ENCODE measurements around the gene ERMP1.

DNA sequence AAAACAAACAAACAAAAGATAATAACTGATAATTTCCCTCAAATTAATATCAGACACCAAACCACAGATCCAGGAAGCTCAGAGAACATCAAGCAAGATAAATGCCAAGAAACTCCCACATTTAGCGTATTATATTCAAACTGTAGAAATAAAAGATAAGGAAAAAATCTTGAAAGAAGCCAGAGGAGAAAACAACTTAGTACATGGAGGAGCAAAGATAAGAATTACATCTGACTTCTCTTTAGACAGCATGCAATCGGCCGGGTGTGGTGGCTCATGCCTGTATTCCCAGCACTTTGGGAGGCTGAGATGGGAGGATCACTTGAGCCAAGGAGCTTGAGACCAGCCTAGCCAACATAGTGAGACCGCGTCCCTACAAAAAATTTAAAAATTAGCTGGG is 40.5 kb upstream of the ERMP1 start:
- TF ChIP-seq POLR2A (IDR thresholded peaks at IDR 0.05; ENCODE audit: low read length) (no peak), GATA1 (IDR thresholded peaks at IDR 0.05; ENCODE audit: low read depth, low read length) (no peak)

Data from erythroblast (primary cell).